GM03348 (cell line): ENCODE measurements around the gene LIMA1.
"Not testable (repeated sequence)": the region's sequence is repeated elsewhere in the genome, so short reads cannot be mapped to it uniquely, and the experiment has no call there.

Experiments
- DNase-seq: peaks from one replicate; pipeline ENCODE4 v3.0.0; 2012; ENCODE audit warnings: low spot score

Gene LIMA1

GRCh38 chr12:50283229-50283923 is at the start of gene LIMA1:
Gene LIMA1, minus strand, starts transcription at chr12:50283520. Its CDS starts 34,769 bp downstream, at chr12:50248751.
- peak; percentile 98 for DNase-seq

GRCh38 chr12:50331745-50332144 is 48.4 kb upstream of the LIMA1 start:
- no peak for DNase-seq

- DNase-seq = not testable (repeated sequence)
Measured at GRCh38 chr12:50328664-50329063, 45.3 kb upstream of the LIMA1 start.

- no peak for DNase-seq
Measured at GRCh38 chr12:50326590-50327284, 43.4 kb upstream of the LIMA1 start.

GRCh38 chr12:50325890-50326391 is 42.6 kb upstream of the LIMA1 start:
- DNase-seq = no peak

GRCh38 chr12:50324770-50325169 is 41.5 kb upstream of the LIMA1 start:
- DNase-seq = not testable (repeated sequence)

GRCh38 chr12:50324077-50324476 is 40.8 kb upstream of the LIMA1 start:
- DNase-seq = not testable (repeated sequence)

GRCh38 chr12:50322206-50322605 is 38.9 kb upstream of the LIMA1 start:
- DNase-seq = no peak

- DNase-seq = no peak
Measured at GRCh38 chr12:50317203-50317602, 33.9 kb upstream of the LIMA1 start.

GRCh38 chr12:50315803-50316202 is 32.5 kb upstream of the LIMA1 start:
- no peak for DNase-seq

GRCh38 chr12:50314636-50315312 is 31.5 kb upstream of the LIMA1 start:
- peak; percentile 77 for DNase-seq

GRCh38 chr12:50313971-50314370 is 30.7 kb upstream of the LIMA1 start:
- DNase-seq = not testable (repeated sequence)

- DNase-seq = no peak
Measured at GRCh38 chr12:50313256-50313931, 30.1 kb upstream of the LIMA1 start.

- not testable (repeated sequence) for DNase-seq
Measured at GRCh38 chr12:50311858-50312609, 28.7 kb upstream of the LIMA1 start.

GRCh38 chr12:50309950-50310349 is 26.6 kb upstream of the LIMA1 start:
- no peak for DNase-seq

GRCh38 chr12:50302686-50303085 is 19.4 kb upstream of the LIMA1 start:
- peak; percentile 76 for DNase-seq

- DNase-seq = no peak
Measured at GRCh38 chr12:50297996-50298395, 14.7 kb upstream of the LIMA1 start.

GRCh38 chr12:50297027-50297426 is 13.7 kb upstream of the LIMA1 start:
- no peak for DNase-seq

- DNase-seq = no peak
Measured at GRCh38 chr12:50296554-50296953, 13.2 kb upstream of the LIMA1 start.

- no peak for DNase-seq
Measured at GRCh38 chr12:50291377-50291776, 8.1 kb upstream of the LIMA1 start.

GRCh38 chr12:50290692-50291091 is 7.4 kb upstream of the LIMA1 start:
- not testable (repeated sequence) for DNase-seq
